ENCODE results near the gene GALNT6.
"Not testable (repeated sequence)": the region's sequence is repeated elsewhere in the genome, so short reads cannot be mapped to it uniquely, and the experiment has no call there.

GALNT6 gene

DNA sequence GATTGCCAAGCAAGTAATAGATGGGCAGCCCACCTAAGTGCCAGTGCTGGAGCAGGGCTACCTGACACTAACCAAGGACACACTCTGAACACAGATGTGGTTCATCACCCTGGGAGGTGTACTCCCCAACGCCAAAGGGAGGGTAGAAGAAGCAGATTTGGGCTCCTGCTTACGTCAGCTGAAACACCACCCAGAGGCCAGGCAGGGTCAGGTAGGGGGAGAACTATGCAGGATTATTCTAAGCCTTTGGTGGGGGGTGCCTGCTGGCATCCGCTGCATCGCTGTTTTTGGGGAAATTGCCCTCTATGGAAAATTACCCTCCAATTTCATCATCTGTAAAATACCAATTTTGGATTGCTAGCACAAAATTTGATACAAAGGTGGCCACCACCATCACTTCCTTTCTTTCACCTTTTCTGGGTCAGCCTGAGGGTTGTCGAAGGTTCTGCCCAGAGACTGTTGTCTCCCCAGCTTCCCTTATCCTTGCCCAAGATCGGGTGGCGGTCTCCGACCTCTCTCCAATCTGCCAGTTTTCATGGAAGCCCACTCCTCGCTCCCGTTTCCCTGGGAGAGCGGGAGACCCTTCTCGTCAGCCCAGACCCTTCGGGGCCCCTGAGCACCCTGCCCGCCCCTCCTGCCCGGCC is 67.8 kb downstream of the GALNT6 start:
- Histone ChIP-seq H3K27ac (peak overlapping the region; percentile 90 to 99 (median 98)), H4K20me1 (peaks cover 0 to 27% (median 0%) of the 10 kb centered on the region in 11 experiments; a peak in 6 of 22 replicates), H3K4me3 (peak overlapping the region; percentile 29 to 79 (median 60); a peak in 19 of 20 replicates), H3K27me3 (peaks cover 0 to 4% (median 0%) of the 10 kb centered on the region in 11 experiments; a peak in 1 of 22 replicates), H3K9ac (peak overlapping the region; percentile 64 to 98 (median 87); a peak in 20 of 22 replicates), H3K4me1 (peaks cover 90 to 99% (median 96%) of the 10 kb centered on the region in 10 experiments), H3K9me3 (replicated peaks in 1 of 11) (peaks cover 0 to 6% (median 0%) of the 10 kb centered on the region in 11 experiments; a peak in 6 of 22 replicates), H3K36me3 (peaks cover 0 to 14% (median 0%) of the 10 kb centered on the region in 11 experiments; a peak in 5 of 22 replicates), H3K4me2 (peak overlapping the region; percentile 76 to 98 (median 96))
- no peak for TF ChIP-seq Cebpa-rat (IDR thresholded peaks at IDR 0.05)

GRCh38 chr12:51322452-51322851 is 68.8 kb downstream of the GALNT6 start:
- H3K4me2 ChIP-seq: peak overlapping the region; percentile 76 to 98 (median 96)
- H4K20me1 ChIP-seq: peaks cover 0 to 37% (median 0%) of the 10 kb centered on the region in 11 experiments; a peak in 6 of 22 replicates
- H3K4me3 ChIP-seq: peak overlapping the region in 7 of 10 experiments; percentile 54 to 79 (median 70); a peak in 13 of 20 replicates
- peak overlapping the region; percentile 1 to 99 (median 98); a peak in 18 of 22 replicates for H3K27ac ChIP-seq
- H3K27me3 ChIP-seq: peaks cover 0 to 4% (median 0%) of the 10 kb centered on the region in 11 experiments; a peak in 1 of 22 replicates
- H3K4me1 ChIP-seq: peaks cover 88 to 97% (median 94%) of the 10 kb centered on the region in 10 experiments
- no peak for TF ChIP-seq Cebpa-rat (IDR thresholded peaks at IDR 0.05)
- H3K9ac ChIP-seq: peak overlapping the region in 10 of 11 experiments; percentile 2 to 98 (median 86); a peak in 16 of 22 replicates
- peaks cover 0 to 23% (median 0%) of the 10 kb centered on the region in 11 experiments; a peak in 8 of 22 replicates for H3K36me3 ChIP-seq
- peaks cover 0 to 12% (median 0%) of the 10 kb centered on the region in 11 experiments; a peak in 6 of 22 replicates for H3K9me3 ChIP-seq (replicated peaks in 1 of 11)

DNA sequence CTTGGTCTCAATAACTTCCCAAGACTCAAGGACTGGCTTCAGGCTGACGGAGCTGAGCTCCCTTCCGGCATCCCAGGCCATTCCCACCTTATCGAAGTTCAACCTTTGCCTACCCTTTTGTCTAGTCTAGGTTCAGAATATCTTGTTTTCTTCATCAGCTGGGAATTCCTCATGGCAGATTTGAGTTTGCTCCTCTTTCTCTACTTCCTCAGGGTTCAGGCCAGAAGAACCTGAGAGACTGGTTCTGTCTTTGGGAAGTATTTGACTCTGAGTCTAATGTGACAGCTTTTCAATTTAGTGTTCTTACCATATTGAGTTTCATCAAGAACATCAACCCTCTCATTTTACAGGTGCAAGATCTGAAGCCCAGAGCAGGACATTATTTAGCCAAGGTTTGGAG is 69.3 kb downstream of the GALNT6 start:
- TF ChIP-seq Cebpa-rat (IDR thresholded peaks at IDR 0.05): no peak
- peaks cover 83 to 97% (median 89%) of the 10 kb centered on the region in 10 experiments for H3K4me1 ChIP-seq

DNA sequence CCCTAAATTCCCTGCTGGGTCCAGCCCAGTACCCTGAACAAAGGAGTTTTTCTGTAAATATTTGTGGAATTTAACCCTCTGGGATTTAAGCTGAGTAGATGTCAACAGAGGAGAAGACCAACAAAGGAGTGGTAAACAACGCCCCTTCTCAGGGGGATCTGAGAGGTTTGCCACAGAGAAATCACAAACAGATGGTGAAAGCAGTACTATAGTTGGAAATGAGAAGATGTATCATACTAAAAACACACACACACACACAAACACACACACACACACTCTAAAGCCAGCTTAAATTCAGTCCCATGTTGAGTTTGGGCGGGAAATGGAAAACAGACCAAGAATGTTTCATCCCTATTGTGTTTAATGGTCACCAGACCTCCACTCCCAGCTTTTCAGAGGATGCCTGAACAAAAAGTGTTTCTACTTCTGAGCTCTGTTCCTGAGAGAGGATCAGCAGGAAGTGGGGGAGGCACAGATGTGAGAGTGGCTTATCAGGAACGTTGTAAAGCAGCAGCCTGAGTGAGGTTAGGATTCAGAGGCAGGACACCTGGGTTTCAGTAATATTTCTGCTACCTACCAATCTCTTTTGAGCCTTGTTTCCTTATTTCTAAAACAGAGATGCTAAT is 70.4 kb downstream of the GALNT6 start:
- peak overlapping the region; percentile 76 to 98 (median 96) for H3K4me2 ChIP-seq
- peaks cover 0 to 53% (median 0%) of the 10 kb centered on the region in 11 experiments; a peak in 6 of 22 replicates for H4K20me1 ChIP-seq
- peak overlapping the region in 9 of 11 experiments; percentile 40 to 99 (median 80); a peak in 17 of 22 replicates for H3K27ac ChIP-seq
- peaks cover 0 to 4% (median 0%) of the 10 kb centered on the region in 11 experiments; a peak in 1 of 22 replicates for H3K27me3 ChIP-seq
- peaks cover 75 to 90% (median 80%) of the 10 kb centered on the region in 10 experiments for H3K4me1 ChIP-seq
- H3K4me3 ChIP-seq: peak overlapping the region in 4 of 10 experiments; percentile 58 to 79 (median 75); a peak in 9 of 20 replicates
- TF ChIP-seq Cebpa-rat (IDR thresholded peaks at IDR 0.05): no peak
- H3K9me3 ChIP-seq (replicated peaks in 1 of 11): peaks cover 0 to 14% (median 0%) of the 10 kb centered on the region in 11 experiments; a peak in 6 of 22 replicates
- H3K9ac ChIP-seq: peak overlapping the region; percentile 21 to 88 (median 56); a peak in 15 of 22 replicates
- H3K36me3 ChIP-seq: peaks cover 0 to 40% (median 0%) of the 10 kb centered on the region in 11 experiments; a peak in 8 of 22 replicates

More for the DNA sequence above, 69.3 kb downstream of the GALNT6 start:
- peak overlapping the region; percentile 76 to 98 (median 96) for H3K4me2 ChIP-seq
- peak overlapping the region in 7 of 11 experiments; percentile 3 to 98 (median 88); a peak in 10 of 22 replicates for H3K9ac ChIP-seq
- H3K27me3 ChIP-seq: peaks cover 0 to 4% (median 0%) of the 10 kb centered on the region in 11 experiments; a peak in 1 of 22 replicates
- peak overlapping the region in 6 of 10 experiments; percentile 58 to 79 (median 71); a peak in 11 of 20 replicates for H3K4me3 ChIP-seq
- H3K27ac ChIP-seq: peak overlapping the region in 10 of 11 experiments; percentile 2 to 99 (median 94); a peak in 13 of 22 replicates
- peaks cover 0 to 14% (median 0%) of the 10 kb centered on the region in 11 experiments; a peak in 6 of 22 replicates for H3K9me3 ChIP-seq (replicated peaks in 1 of 11)
- H4K20me1 ChIP-seq: peaks cover 0 to 43% (median 0%) of the 10 kb centered on the region in 11 experiments; a peak in 6 of 22 replicates
- peaks cover 0 to 29% (median 0%) of the 10 kb centered on the region in 11 experiments; a peak in 8 of 22 replicates for H3K36me3 ChIP-seq

DNA sequence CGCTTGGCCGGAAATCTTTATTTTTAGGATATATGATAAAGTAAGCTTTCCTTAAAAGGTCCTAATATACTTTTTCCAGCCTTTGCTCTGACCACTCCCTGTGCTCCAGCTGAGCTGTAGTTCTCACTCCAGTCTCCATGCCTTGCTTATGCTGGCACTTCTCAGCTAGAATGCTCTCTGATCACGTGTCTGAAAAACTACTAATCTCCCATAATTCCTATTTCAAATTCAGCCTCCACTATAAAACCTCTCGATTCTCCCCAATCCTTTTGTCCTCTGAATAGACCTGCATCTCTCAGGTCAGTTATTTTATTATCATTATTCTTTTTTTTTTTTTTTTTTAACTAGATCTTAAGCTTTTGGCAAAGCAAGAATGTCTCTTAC is 70.9 kb downstream of the GALNT6 start:
- H4K20me1 ChIP-seq: peaks cover 0 to 58% (median 0%) of the 10 kb centered on the region in 11 experiments; a peak in 6 of 22 replicates
- H3K27ac ChIP-seq: peak overlapping the region in 9 of 11 experiments; percentile 40 to 99 (median 80); a peak in 16 of 22 replicates
- TF ChIP-seq Cebpa-rat (IDR thresholded peaks at IDR 0.05): no peak
- H3K36me3 ChIP-seq: peaks cover 0 to 45% (median 0%) of the 10 kb centered on the region in 11 experiments; a peak in 8 of 22 replicates
- peaks cover 0 to 14% (median 0%) of the 10 kb centered on the region in 11 experiments; a peak in 6 of 22 replicates for H3K9me3 ChIP-seq (replicated peaks in 1 of 11)
- H3K4me1 ChIP-seq: peaks cover 70 to 84% (median 75%) of the 10 kb centered on the region in 10 experiments
- H3K27me3 ChIP-seq: peaks cover 0 to 4% (median 0%) of the 10 kb centered on the region in 11 experiments; a peak in 1 of 22 replicates
- peak overlapping the region in 4 of 10 experiments; percentile 36 to 78 (median 65); a peak in 3 of 20 replicates for H3K4me3 ChIP-seq
- peak overlapping the region in 8 of 11 experiments; percentile 21 to 88 (median 66); a peak in 13 of 22 replicates for H3K9ac ChIP-seq
- H3K4me2 ChIP-seq: peak overlapping the region; percentile 76 to 98 (median 96)

- H3K4me1 ChIP-seq: peaks cover 57 to 72% (median 62%) of the 10 kb centered on the region in 10 experiments
- peaks cover 0 to 58% (median 0%) of the 10 kb centered on the region in 11 experiments; a peak in 8 of 22 replicates for H3K36me3 ChIP-seq
- H3K27me3 ChIP-seq: peaks cover 0 to 4% (median 0%) of the 10 kb centered on the region in 11 experiments; a peak in 1 of 22 replicates
- peak overlapping the region in 8 of 11 experiments; percentile 3 to 70 (median 53); a peak in 13 of 22 replicates for H3K9ac ChIP-seq
- H3K4me3 ChIP-seq: peak overlapping the region in 5 of 10 experiments; percentile 13 to 53 (median 41); a peak in 7 of 20 replicates
- peaks cover 0 to 8% (median 0%) of the 10 kb centered on the region in 11 experiments; a peak in 2 of 22 replicates for H3K9me3 ChIP-seq (replicated peaks in 1 of 11)
- H3K27ac ChIP-seq: peak overlapping the region in 9 of 11 experiments; percentile 34 to 99 (median 80); a peak in 16 of 22 replicates
- H4K20me1 ChIP-seq: peaks cover 0 to 70% (median 0%) of the 10 kb centered on the region in 11 experiments; a peak in 6 of 22 replicates
- peak overlapping the region; percentile 69 to 98 (median 95) for H3K4me2 ChIP-seq
- 0 out of 22 replicates have a peak, but pooled peaks of 1 of the 11 experiments have one; percentile 8 for TF ChIP-seq Cebpa-rat (IDR thresholded peaks at IDR 0.05)
Observed at GRCh38 chr12:51318846-51319599, 72.2 kb downstream of the GALNT6 start.

- H3K27me3 ChIP-seq; H3K9me3 ChIP-seq (replicated peaks in 1 of 11): not testable (repeated sequence)
- H4K20me1 ChIP-seq: peaks cover 0 to 75% (median 0%) of the 10 kb centered on the region in 11 experiments; a peak in 5 of 22 replicates
- peak overlapping the region in 4 of 10 experiments; percentile 27 to 53 (median 42); a peak in 4 of 20 replicates for H3K4me3 ChIP-seq
- H3K9ac ChIP-seq: peak overlapping the region in 4 of 11 experiments; percentile 49 to 70 (median 60); a peak in 8 of 22 replicates
- peak overlapping the region in 8 of 11 experiments; percentile 42 to 99 (median 88); a peak in 13 of 22 replicates for H3K27ac ChIP-seq
- H3K36me3 ChIP-seq: peaks cover 0 to 66% (median 0%) of the 10 kb centered on the region in 11 experiments; a peak in 9 of 22 replicates
- H3K4me2 ChIP-seq: peak overlapping the region; percentile 69 to 98 (median 95)
- peaks cover 49 to 69% (median 55%) of the 10 kb centered on the region in 10 experiments for H3K4me1 ChIP-seq
Observed at GRCh38 chr12:51318057-51318806, 73.0 kb downstream of the GALNT6 start.

Data from BLaER1 treated with 17β-estradiol and CSF1 and Interleukin-3, amounts not matched to agents 10 nM and 100 nM (cell line).